ENCODE measurements around the gene SYVN1. TPM values are rescaled to one million over a fixed set of nuclear protein-coding genes. Genes with fewer than 3 reads are reported as not detected.

SYVN1 gene
- total RNA-seq, 4 donors from 2014 or later: 28.8 to 103 (median 69.7) TPM

- TF ChIP-seq POLR2A (IDR thresholded peaks at IDR 0.05) (no peak), CTCF (IDR thresholded peaks at IDR 0.05) (no peak)
- H3K27ac ChIP-seq: no peak overlapping the region
- 58 to 60% methylated on average over 7 of the region's 7 CpGs for WGBS, 2 donors
These were observed 7.7 kb upstream of the SYVN1 start for GRCh38 chr11:65141896-65142494.

GRCh38 chr11:65136515-65137096, 2.3 kb upstream of the SYVN1 start:
- H3K36me3 ChIP-seq: peaks cover 9 to 14% of the 10 kb centered on the region in 2 donors
- H3K27me3 ChIP-seq: no peaks in the 10 kb centered on the region
- peaks cover 24 to 29% of the 10 kb centered on the region in 2 donors for H3K4me1 ChIP-seq
- DNase-seq: peak; percentile 36 to 42
- TF ChIP-seq POLR2A (IDR thresholded peaks at IDR 0.05): no peak
- no peak for TF ChIP-seq CTCF (IDR thresholded peaks at IDR 0.05)
- WGBS, 2 donors: 71 to 78% methylated on average over 15 of the region's 15 CpGs
- no peaks in the 10 kb centered on the region for H3K9me3 ChIP-seq
- H3K27ac ChIP-seq: peak overlapping the region; percentile 43 to 96 (median 94)
- H3K4me3 ChIP-seq (replicated peaks in 1 of 3): no peak overlapping the region
- intact Hi-C loops (cut with DNase I): no loop called here

More at GRCh38 chr11:65141896-65142494, 7.7 kb upstream of the SYVN1 start:
- intact Hi-C loops (cut with DNase I): no loop called here
- no peaks in the 10 kb centered on the region for H3K36me3 ChIP-seq
- H3K4me1 ChIP-seq: peaks cover 4 to 6% of the 10 kb centered on the region in 2 donors
- no peaks in the 10 kb centered on the region for H3K27me3 ChIP-seq
- DNase-seq: peak; percentile 54 to 72
- no peak overlapping the region for H3K4me3 ChIP-seq (replicated peaks in 1 of 3)
- no peaks in the 10 kb centered on the region for H3K9me3 ChIP-seq

DNA sequence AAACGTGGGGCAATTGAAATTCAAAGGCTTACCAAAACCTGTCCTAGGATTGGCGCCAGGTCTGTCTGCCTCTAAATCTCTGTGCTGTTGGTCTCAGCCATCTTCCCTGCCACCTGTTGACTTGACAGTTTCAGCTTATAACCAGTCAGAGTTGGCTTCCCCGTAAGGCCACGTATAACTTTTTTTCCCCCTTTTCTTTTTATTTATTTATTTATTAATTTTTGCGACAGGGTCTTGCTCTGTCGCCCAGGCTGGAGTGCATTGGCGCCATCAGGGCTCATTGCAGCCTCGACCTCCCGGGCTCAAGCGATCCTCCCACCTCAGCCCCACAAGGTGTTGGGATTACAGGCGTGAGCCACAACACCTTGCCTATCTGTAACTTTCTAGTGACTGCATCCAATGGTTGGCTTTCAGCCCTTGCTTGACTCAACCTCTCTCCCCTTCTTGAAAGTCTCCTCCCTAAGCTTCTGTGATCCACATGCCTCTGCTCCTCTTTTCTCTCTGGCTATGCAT, 1.4 kb upstream of the SYVN1 start:
- Histone ChIP-seq H3K4me1 (peaks cover 24 to 29% of the 10 kb centered on the region in 2 donors), H3K27ac (peak overlapping the region; percentile 72 to 96 (median 94)), H3K36me3 (peaks cover 18 to 23% of the 10 kb centered on the region in 2 donors), H3K9me3 (no peaks in the 10 kb centered on the region), H3K4me3 (replicated peaks in 1 of 3) (peak overlapping the region in 1 of 3 donors; percentile 90), H3K27me3 (no peaks in the 10 kb centered on the region)
- intact Hi-C loops (cut with DNase I): no loop called here
- no peak for DNase-seq
- TF ChIP-seq CTCF (IDR thresholded peaks at IDR 0.05): no peak
- no peak for TF ChIP-seq POLR2A (IDR thresholded peaks at IDR 0.05)
- WGBS, 2 donors: 51 to 52% methylated on average over 11 of the region's 11 CpGs

DNA sequence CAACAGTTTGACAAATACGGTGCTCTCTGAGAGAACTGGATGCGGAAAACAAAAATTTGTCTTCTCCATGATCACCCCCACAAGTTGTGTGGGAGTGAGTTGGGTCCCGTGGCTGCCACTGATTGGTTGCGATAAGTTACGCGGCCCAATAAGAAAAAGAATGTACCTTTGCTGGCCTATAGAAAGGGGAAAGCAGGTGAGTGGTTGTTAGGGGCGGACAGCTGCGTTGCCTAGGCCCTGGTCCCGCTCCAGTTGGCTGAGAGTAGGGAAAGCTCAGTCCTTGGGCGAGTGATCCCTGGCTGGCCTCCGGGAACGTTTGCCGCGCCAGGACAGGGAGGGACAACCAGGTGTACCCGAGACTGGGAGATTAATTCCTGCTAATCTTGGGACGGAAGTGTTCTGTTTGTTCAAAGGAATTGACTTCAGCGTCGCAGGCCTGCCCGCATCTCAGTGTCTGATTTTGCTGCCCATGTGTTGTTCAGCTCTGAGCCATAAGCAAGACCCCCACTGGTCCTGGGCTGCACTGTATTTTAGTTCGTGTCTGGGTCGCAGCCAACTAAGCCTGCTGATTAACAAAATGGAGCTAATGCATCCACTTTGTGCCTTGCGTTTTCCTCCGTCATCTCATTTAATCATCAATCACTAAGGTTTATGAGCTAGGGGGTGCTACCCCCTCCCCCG, 773 bp upstream of the SYVN1 start:
- Histone ChIP-seq H3K4me3 (replicated peaks in 1 of 3) (peak overlapping the region in 2 of 3 donors; percentile 50 to 90), H3K9me3 (no peaks in the 10 kb centered on the region), H3K4me1 (peaks cover 24 to 29% of the 10 kb centered on the region in 2 donors), H3K27ac (peak overlapping the region; percentile 94 to 98 (median 96)), H3K27me3 (no peaks in the 10 kb centered on the region), H3K36me3 (peaks cover 24 to 29% of the 10 kb centered on the region in 2 donors)
- intact Hi-C loops (cut with DNase I): loop anchor here (5.0 kb wide), 1 partner anchor 47 kb away; the partner anchor contains the start of gene CAPN1
- 2 to 3% methylated on average over 20 to 24 of the region's 24 CpGs for WGBS, 2 donors
- DNase-seq: peak; percentile 99
- TF ChIP-seq POLR2A (IDR thresholded peaks at IDR 0.05) (peak in 1 of 2 donors; percentile 79), CTCF (IDR thresholded peaks at IDR 0.05) (no peak)

Measured in thyroid gland (tissue), 4 donors.